HepG2 (cell line): ENCODE data around the gene BDP1. TPM values are rescaled to one million over a fixed set of nuclear protein-coding genes. Genes with fewer than 3 reads are reported as not detected.

ENCODE experiments used
- FOXM1 ChIP-seq: sonication (generic); formaldehyde crosslinking; IDR thresholded peaks from 2 replicates; pipeline ENCODE4 v1.5.0; 2020; ENCODE audit warnings: missing genetic modification reagents
- HIVEP1 ChIP-seq: sonication (generic); formaldehyde crosslinking; IDR thresholded peaks from 2 replicates; pipeline ENCODE4 v1.4.0; 2020; ENCODE audit warnings: mild to moderate bottlenecking, missing genetic modification reagents
- REPIN1 ChIP-seq: sonication (generic); formaldehyde crosslinking; IDR thresholded peaks from 2 replicates; pipeline ENCODE4 v1.8.0; 2022; ENCODE audit warnings: missing genetic modification reagents, low read depth, mild to moderate bottlenecking, borderline replicate concordance
- REST ChIP-seq, 2 experiments: IDR thresholded peaks; 2 replicates each; pipeline ENCODE4 v1.6.1; 2011 to 2012; ENCODE audit warnings: low read length in 2 of 2, borderline replicate concordance in 1 of 2, low read depth in 1 of 2, mild to moderate bottlenecking in 1 of 2, moderate library complexity in 1 of 2
- ZBTB25 ChIP-seq: IDR thresholded peaks from 2 replicates; pipeline ENCODE4 v1.6.1; 2018; ENCODE audit warnings: missing genetic modification reagents
- ZNF101 ChIP-seq: sonication (generic); formaldehyde crosslinking; IDR thresholded peaks from 2 replicates; pipeline ENCODE4 v1.4.0; 2020; ENCODE audit warnings: mild to moderate bottlenecking, low read depth, missing genetic modification reagents, borderline replicate concordance
- ZNF317 ChIP-seq: sonication (generic); formaldehyde crosslinking; IDR thresholded peaks from 2 replicates; pipeline ENCODE4 v1.5.0; 2020; ENCODE audit warnings: mild to moderate bottlenecking, missing genetic modification reagents
- ZNF441 ChIP-seq: sonication (generic); formaldehyde crosslinking; IDR thresholded peaks from 2 replicates; pipeline ENCODE4 v1.7.0; 2021; ENCODE audit warnings: missing genetic modification reagents, borderline replicate concordance
- ZNF878 ChIP-seq: sonication (generic); formaldehyde crosslinking; IDR thresholded peaks from 2 replicates; pipeline ENCODE4 v1.8.1; 2023; ENCODE audit warnings: mild to moderate bottlenecking, missing genetic modification reagents, moderate library complexity
- ZSCAN30 ChIP-seq: sonication (generic); formaldehyde crosslinking; IDR thresholded peaks from 2 replicates; pipeline ENCODE4 v1.5.0; 2020; ENCODE audit warnings: mild to moderate bottlenecking, missing genetic modification reagents
- polyA plus RNA-seq, 8 experiments: library from polyadenylated mRNA; depleted of rRNA in 3 of 8; stranded (reverse) in 7 of 8; unstranded in 1 of 8; fragments of >200 nt; fragmentation: Illumina TruSeq in 4 of 8; extraction: Trizol in 4 of 8; gene quantifications; 2 replicates each; pipeline versions ENCODE4 v1.2.1 to v1.2.3, GENCODE V29; 2011 to 2016; ENCODE audit warnings: low read depth in 4 of 8, missing spikeins in 1 of 8, mixed read lengths in 1 of 8; ENCODE audit not compliant: insufficient read depth in 1 of 8
- total RNA-seq, 5 experiments: library from RNA; depleted of rRNA; stranded (reverse); fragments of >200 nt; fragmentation: Illumina TruSeq; extraction: Trizol; gene quantifications; 2 replicates each; pipeline ENCODE4 v1.2.3, GENCODE V29; 2016; ENCODE audit warnings: low read depth in 1 of 5
- TF ChIP-seq, protein P1 (sequence below): sonication (generic); formaldehyde crosslinking; IDR thresholded peaks from 2 replicates; pipeline ENCODE4 v1.5.0; 2020; ENCODE audit warnings: mild to moderate bottlenecking, missing genetic modification reagents, borderline replicate concordance
- TF ChIP-seq, protein P2 (sequence below): sonication (generic); formaldehyde crosslinking; IDR thresholded peaks from 2 replicates; pipeline ENCODE4 v1.9.0; 2022; ENCODE audit warnings: low read depth, missing genetic modification reagents

BDP1 gene
- total and polyA plus RNA-seq, 2 of the 13 experiments (the other 11 are each of a cell fraction or from before 2014, with no cell fraction given), result 10.2 to 22.4 TPM

DNA sequence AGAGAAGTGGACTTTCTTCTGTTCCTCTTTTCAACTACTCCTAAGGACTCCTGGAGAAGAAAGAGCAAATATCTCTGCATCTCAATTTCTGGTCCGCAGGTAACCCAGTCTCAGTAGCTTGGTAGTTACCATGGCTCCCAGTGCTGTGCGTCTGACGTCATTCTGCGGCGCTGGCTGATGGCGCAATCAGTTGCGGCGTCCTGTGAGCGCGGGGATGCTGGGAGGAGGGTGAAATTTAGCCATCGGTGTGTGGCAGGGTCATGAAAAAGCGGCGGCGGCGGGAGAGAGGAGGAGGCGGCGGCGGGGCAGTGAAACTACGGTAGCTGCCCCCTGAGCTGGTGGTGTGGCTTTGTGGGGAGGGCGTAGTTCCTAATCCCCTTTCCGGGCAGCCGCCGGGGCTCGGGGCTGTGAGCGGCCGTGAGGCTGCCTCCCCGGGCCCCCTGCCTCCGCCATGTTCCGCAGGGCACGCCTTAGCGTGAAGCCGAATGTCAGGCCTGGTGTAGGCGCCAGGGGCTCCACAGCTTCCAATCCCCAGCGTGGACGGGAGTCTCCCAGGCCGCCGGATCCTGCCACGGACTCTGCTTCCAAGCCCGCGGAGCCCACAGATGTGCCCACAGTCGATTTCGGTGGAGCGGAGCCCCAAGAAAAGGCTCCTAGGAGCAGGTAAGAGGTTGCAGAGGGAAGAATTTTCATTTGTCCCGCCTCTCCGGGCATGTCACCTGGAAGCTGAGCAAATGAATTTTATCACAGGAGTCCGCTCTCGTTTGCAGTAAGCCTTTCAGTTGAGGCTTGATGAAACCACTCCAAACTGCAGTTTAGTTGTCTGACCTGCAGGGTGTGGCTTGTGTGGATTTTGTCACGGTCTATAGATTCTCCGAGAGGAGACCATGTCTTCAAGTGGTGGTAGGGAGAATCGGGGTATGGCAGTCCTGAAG lies at the start of gene BDP1 (continued):
- TF ChIP-seq, protein P1, sequence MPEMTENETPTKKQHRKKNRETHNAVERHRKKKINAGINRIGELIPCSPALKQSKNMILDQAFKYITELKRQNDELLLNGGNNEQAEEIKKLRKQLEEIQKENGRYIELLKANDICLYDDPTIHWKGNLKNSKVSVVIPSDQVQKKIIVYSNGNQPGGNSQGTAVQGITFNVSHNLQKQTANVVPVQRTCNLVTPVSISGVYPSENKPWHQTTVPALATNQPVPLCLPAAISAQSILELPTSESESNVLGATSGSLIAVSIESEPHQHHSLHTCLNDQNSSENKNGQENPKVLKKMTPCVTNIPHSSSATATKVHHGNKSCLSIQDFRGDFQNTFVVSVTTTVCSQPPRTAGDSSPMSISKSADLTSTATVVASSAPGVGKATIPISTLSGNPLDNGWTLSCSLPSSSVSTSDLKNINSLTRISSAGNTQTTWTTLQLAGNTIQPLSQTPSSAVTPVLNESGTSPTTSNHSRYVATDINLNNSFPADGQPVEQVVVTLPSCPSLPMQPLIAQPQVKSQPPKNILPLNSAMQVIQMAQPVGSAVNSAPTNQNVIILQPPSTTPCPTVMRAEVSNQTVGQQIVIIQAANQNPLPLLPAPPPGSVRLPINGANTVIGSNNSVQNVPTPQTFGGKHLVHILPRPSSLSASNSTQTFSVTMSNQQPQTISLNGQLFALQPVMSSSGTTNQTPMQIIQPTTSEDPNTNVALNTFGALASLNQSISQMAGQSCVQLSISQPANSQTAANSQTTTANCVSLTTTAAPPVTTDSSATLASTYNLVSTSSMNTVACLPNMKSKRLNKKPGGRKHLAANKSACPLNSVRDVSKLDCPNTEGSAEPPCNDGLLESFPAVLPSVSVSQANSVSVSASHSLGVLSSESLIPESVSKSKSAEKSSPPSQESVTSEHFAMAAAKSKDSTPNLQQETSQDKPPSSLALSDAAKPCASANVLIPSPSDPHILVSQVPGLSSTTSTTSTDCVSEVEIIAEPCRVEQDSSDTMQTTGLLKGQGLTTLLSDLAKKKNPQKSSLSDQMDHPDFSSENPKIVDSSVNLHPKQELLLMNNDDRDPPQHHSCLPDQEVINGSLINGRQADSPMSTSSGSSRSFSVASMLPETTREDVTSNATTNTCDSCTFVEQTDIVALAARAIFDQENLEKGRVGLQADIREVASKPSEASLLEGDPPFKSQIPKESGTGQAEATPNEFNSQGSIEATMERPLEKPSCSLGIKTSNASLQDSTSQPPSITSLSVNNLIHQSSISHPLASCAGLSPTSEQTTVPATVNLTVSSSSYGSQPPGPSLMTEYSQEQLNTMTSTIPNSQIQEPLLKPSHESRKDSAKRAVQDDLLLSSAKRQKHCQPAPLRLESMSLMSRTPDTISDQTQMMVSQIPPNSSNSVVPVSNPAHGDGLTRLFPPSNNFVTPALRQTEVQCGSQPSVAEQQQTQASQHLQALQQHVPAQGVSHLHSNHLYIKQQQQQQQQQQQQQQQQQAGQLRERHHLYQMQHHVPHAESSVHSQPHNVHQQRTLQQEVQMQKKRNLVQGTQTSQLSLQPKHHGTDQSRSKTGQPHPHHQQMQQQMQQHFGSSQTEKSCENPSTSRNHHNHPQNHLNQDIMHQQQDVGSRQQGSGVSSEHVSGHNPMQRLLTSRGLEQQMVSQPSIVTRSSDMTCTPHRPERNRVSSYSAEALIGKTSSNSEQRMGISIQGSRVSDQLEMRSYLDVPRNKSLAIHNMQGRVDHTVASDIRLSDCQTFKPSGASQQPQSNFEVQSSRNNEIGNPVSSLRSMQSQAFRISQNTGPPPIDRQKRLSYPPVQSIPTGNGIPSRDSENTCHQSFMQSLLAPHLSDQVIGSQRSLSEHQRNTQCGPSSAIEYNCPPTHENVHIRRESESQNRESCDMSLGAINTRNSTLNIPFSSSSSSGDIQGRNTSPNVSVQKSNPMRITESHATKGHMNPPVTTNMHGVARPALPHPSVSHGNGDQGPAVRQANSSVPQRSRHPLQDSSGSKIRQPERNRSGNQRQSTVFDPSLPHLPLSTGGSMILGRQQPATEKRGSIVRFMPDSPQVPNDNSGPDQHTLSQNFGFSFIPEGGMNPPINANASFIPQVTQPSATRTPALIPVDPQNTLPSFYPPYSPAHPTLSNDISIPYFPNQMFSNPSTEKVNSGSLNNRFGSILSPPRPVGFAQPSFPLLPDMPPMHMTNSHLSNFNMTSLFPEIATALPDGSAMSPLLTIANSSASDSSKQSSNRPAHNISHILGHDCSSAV (CRISPR knock-in tag), result no peak
- no peak for TF ChIP-seq FOXM1 (CRISPR knock-in tag)
- peak; percentile 67; the same call in 1 of the 2 replicates for TF ChIP-seq ZBTB25 (CRISPR knock-in tag)
- no peak for TF ChIP-seq ZNF101 (CRISPR knock-in tag)
- no peak for TF ChIP-seq ZNF878 (CRISPR knock-in tag)
- no peak for TF ChIP-seq REST (IDR thresholded peaks at IDR 0.05; ENCODE audit: borderline replicate concordance in 1 of 2, low read depth in 1 of 2, low read length in 2 of 2)
- TF ChIP-seq HIVEP1 (CRISPR knock-in tag), result peak; percentile 47; the same call in 1 of the 2 replicates
- no peak for TF ChIP-seq ZNF441
- peak; percentile 25; the same call in 1 of the 2 replicates for TF ChIP-seq REPIN1
- no peak for TF ChIP-seq ZSCAN30 (CRISPR knock-in tag)
- TF ChIP-seq ZNF317 (CRISPR knock-in tag), result peak; percentile 19; the same call in 1 of the 2 replicates
- TF ChIP-seq, protein P2, sequence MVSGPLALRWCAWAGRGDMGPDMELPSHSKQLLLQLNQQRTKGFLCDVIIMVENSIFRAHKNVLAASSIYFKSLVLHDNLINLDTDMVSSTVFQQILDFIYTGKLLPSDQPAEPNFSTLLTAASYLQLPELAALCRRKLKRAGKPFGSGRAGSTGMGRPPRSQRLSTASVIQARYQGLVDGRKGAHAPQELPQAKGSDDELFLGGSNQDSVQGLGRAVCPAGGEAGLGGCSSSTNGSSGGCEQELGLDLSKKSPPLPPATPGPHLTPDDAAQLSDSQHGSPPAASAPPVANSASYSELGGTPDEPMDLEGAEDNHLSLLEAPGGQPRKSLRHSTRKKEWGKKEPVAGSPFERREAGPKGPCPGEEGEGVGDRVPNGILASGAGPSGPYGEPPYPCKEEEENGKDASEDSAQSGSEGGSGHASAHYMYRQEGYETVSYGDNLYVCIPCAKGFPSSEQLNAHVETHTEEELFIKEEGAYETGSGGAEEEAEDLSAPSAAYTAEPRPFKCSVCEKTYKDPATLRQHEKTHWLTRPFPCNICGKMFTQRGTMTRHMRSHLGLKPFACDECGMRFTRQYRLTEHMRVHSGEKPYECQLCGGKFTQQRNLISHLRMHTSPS, result no peak
